HS-27A (cell line): ENCODE measurements around the gene EFEMP1.
"Not testable (repeated sequence)": the region's sequence is repeated elsewhere in the genome, so short reads cannot be mapped to it uniquely, and the experiment has no call there.

Experiments used
- DNase-seq: peaks from one replicate; pipeline ENCODE4 v3.0.0-alpha.2; 2012; ENCODE audit warnings: low read depth, missing footprints

EFEMP1 gene

DNA sequence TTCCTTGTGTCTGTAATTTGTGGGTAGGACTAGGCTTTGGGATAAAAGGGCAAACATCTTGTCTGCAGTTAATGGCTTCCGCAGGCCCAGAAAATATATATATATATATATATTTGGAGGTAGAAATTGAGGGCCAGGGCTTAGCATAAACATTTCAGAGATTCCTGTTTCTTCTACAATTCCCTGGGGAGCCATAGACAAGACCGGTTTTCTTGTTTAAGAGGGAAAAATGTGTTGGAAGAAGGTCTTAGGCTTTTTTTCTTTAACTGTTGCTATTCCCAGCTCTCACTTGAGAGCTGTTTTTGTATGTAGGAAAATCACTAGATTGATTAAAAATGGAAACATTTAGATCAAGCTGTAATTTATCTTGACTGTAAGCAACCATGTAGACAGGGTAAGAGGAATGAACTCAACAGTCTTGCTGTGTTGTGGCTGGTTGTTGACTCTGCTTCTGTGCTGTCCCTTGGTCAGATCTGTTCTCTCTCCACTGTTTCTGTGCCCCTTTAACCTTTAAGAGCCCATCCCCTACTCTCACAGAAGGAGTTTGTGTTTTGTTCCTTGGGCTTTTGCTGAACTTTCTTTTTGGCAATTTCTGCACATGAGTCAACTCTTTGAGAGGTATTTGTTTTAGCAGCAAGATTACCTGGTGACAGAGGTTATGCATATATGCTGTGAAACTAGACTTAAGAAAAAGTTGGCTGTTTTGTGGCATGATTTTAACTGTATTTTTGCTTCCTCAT is 58.3 kb downstream of the EFEMP1 start:
- DNase-seq, result no peak

DNA sequence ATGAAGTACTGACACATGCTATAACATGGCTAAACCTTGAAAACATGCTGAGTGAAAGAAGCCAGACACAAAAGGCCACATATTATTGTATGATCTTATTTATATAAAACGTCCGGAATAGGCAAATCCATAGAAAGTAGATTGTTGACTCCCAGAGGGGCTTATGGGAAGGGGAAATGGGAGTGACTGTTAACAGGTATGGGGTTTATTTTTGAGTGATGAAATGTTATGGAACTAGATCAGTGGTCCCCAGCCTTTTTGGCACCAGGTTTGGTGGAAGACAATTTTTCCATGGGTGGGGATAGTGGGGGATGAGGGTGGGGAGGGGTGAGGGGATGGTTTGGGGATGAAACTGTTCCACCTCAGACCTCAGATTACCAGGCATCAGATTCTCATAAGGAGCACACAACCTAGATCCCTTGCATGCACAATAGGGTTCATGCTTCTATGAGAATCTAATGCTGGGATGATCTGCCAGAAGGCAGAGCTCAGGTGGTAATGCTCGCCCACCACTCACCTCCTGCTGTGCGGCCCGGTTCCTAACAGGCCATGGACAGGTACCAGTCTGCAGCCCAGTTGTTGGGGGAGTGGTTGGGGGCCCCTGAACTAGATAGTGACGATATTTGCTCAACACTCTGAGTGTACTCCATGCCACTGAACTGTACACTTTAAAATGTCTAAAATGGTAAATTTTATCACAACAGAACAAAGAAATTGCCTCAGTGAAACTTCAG is 59.1 kb downstream of the EFEMP1 start:
- DNase-seq, result no peak

DNA sequence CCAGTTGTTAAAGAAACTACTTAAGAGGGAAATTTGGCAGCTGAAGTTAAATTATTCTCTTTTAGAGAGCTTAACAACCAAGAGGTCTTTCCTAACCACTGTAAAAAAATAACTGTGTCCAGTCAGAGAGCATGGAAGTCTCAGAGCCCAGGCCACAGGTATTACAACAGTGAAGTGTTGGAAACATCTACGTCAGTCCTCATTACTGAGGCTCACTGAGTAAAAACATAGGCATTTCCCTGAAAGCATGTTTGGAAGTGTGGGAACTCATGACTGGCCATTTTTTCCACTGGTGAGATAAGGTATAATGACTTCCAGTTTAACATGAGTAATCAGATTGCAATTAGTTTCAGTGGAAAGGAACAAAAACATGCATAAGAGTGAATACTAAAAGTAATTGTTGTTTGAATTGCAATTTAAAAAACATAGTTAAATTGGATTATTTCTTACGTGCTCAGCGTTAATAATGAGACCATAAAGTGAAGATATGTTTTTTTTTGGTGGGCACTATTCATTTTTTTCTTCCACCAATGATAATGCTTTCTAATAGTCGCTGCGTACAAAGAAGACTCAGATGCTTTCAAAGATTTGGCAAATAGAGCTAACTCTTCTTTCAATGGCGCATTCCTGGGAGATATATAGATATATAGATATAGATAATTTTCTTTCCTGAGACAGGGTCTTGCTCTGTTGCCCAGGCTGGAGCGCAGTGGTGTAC is 60.8 kb downstream of the EFEMP1 start:
- peak; percentile 93 for DNase-seq

DNA sequence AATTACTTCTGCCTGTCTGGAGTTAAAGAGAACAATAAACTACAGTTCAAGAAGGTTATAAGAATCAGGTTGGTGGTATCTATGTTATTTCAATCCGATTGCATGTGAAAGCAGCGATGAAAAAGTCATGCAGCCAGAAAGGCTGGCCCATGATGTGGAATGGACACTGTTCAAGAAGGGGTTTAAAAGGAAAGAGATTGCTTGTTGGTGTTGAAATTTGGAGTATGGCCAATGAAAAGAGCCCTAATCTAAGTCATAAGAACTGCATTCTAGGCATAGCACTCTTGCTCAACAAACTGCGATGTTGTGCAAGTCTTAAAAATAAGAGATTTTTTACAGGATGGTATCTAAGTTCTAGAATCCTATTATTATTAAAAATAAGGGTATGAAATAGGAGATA is 61.3 kb downstream of the EFEMP1 start:
- DNase-seq, result peak; percentile 82

DNA sequence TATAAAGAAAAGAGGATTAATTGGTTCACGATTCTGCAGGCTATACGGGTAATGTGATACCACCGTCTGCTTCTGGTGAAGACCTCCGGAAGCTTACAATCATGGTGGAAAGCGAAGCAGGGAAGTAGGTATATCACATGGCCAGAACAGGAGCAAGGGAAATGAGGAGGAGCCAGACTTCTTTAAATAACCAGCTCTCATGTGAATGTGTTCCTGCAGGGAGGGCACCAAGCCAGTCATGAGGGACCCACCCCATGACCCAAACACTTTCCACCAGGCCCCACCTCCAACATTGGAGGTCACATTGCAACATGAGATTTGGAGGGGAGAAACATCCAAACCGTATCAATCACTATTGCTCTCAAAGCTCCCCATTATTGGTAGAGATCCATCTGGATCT is 61.8 kb downstream of the EFEMP1 start:
- DNase-seq, result no peak

DNA sequence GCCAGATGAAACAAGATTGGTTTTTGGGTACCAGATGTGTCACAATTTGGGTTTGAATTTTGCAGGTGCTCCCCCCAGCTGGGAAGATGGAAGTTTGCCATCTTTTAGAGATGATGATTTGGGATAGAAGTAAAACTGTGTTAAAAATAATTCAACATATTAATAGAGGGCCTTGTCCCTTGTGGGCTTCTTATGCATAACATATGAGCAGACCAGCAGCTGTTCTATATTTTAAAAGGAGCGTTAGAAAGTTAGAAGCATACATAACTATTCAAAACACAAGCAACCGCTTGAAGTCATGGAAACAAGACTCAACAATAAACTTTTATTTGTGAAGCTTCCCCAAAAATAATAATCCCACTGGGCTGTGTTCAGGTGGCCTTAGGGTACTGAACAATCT is 62.8 kb downstream of the EFEMP1 start:
- no peak for DNase-seq

DNA sequence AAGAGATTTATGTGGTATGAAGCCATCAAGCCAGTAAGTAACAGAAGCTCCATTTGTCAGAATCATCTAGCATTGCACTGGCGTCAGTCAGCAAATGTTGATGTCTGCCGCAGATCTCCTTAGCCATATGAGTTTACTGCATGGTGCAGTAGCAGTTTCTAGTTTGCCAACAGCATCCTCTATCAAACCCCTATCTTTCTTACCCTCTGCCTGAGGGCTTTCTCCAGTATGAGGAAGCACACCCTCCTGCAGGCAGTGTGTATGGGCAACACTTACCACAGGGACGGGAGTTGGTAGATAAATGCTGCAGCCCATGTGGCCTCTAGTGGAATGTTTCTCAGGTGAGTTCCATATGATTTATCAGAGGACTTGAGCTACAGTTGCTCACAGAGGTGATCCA is 63.7 kb downstream of the EFEMP1 start:
- no peak for DNase-seq

DNA sequence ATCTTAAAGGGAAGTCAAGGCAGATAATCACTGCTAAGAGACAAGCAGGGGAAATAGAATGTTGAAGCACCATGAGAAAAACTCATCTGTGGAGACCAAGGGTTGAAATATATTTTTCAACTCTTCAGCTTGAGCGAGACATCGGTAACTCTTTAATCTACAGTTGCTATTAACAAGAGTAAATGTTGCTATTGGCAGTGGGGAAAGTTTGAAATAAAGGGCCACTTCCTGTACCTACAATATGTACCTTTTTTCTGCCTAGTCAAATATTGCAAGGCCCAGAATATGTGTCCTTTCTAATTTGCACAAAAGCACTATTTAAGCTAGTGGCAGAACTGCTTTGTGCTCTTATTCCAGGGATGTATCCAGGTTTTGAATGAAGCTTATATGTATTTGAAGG is 65.8 kb downstream of the EFEMP1 start:
- DNase-seq, result no peak

DNA sequence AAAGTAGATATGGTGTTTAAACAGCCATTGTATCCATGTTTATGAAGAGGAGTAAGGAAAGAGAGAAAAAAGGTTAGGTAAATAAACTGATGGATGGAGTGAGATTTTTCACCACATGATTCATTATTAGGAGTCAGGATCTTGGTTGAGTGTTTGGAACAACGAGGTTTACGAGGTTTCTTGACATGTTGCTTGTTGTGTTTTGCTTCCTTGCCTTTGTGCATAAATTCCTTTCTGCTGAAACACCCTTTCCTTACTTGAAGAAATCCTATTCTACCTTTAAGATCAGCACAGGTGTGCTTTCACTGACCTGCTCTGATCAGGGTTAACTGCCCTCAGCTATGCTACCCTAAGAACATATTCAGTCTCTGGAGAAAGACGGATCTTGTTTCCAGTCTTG is 66.6 kb downstream of the EFEMP1 start:
- no peak for DNase-seq

DNA sequence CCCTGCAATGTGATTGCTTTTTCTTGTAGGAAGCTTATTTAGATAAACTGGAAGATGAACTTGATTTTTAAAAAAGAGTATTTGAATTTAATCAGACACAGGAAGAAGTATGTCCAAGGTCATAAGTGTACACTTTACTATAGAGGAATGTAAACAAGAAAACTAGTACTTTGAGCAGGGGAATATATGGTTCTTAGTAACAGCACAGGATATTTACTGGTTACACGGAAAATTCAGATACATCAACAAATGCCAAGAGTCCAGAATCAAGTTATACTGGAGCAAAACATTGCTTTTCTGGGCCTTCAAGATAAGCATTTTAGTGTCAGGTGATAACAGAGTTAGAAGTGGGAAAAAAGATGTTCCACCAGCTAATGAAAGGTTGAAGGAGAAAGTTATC is 75.5 kb downstream of the EFEMP1 start:
- no peak for DNase-seq

DNA sequence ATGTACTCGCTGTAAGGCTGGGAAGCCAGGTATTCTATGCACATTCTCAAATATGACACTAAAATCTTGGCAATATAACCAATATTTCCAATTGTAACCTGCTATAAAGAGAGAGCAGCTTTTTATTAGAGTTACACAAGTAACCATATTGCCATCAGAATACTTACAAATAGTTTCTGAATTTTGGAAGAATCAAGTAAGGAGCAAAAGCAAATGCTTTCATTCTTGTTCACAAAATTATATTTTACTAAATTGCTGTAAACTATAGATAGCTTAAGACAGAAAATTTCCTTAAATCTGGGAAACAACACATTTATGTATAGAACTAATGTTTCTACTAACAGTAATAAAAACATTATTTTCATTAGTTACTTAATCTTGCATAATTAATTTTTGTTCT is 77.2 kb downstream of the EFEMP1 start:
- no peak for DNase-seq

DNA sequence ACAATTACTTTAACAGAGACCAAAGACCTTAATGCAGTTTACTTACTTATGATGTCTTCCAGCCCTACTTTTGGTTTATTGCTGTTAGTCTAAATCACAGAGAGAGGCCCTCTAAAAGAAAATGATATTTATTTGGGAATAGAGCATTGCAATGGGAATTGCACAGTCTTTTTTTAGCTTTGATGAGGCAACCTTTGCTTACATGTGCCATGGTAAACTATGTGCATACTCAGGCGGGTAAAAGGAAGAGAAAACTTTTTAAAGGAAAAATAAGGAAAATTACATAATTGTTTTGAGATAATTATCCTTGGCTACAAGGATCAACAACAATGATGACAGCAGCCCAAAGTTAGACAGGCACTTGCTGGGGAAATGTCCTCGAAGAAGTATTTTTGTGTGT is 78.6 kb downstream of the EFEMP1 start:
- DNase-seq, result no peak

DNA sequence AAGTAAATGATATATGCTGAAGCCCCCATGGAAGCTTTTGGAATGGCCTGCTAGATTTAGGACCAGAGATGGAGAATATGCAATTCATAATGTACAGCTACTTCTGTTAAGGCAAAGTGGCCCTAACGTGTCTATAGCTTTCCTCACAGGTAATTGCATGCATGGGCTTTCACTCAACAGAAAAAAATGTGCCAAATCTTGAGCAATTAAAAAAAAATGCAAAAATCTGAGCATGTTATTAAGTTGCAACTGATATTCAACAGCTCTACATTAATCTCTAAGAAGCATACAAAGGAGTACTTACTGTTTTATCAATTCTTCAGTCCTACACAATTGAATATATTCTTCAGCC is 79.6 kb downstream of the EFEMP1 start:
- no peak for DNase-seq

DNA sequence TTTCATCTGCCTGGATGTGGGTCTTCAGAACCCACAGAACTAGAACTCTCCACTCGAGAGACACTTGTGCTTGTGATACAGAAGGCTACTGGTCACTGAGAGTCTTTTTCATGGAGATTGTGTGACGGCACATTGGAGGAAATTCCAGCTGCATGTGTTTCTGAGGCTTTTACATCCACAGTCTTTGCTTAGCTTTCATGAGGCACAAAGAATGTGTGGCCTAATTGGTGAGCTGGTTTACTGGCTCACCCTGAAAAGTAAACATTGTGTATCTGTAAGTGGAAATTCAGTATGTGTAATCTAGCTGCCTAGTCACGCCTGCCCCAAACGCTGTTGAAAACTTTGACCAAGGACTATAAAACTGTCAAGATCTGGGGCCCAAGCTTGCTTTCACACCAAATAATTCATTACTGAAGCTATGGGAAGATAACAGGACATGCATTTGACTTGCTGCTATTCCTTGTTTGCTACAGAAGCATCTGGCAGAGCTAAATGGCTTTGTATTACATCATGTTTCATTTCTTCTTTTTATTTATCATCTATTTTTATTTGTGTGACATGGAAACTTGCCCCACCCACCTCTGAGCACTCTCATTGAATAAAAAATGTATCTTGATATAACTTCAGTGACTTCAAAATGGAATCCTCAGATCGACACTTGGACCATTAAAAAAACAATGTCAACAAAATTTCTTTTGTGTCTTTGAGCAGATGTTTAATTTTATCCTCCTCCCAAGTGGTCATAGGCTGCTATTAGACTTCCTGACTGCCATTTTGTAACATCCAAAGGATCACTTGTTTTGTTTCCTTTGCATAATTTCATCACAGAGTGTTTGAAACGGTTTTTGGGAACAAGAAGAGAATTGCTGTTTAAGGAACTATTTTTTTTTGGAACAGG is 80.2 kb downstream of the EFEMP1 start:
- peak; percentile 68 for DNase-seq

DNA sequence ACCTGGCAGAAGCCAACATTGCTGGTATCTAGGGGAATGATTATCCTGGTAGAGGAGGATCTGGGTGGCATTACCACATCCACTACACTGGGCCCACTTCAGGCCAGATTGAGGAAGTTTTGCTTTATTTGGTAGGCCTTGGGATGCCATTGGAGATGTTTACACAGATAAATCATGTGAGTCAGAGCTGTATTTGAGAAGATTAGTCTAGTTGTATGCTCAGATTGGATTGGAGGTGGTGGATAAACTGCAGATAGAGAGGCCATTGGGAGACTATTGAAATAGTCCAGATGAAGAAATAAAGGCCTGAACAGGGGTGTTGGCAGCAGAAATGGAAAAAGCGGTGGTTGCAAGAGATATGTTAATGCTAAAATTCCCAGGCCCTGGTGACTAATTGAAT is 81.5 kb downstream of the EFEMP1 start:
- no peak for DNase-seq

DNA sequence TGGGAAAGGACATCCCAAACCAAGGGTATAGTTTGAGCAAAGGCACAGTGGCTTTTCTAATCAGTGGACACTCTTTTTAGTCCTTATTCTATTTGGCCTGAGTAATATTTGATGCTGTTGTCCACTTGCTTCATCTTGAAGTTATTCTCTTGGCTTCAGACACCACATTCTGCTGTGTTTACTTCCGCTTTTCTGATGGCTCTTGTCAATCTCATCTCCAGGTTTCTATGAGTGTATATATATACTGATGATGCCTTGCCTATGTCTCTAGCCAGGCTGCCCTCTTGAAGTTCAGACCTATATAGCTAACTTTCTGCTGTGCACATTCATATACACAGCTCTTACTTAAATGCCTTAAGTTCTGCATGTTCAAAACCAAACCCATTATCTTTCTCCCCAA is 83.1 kb downstream of the EFEMP1 start:
- no peak for DNase-seq

DNA sequence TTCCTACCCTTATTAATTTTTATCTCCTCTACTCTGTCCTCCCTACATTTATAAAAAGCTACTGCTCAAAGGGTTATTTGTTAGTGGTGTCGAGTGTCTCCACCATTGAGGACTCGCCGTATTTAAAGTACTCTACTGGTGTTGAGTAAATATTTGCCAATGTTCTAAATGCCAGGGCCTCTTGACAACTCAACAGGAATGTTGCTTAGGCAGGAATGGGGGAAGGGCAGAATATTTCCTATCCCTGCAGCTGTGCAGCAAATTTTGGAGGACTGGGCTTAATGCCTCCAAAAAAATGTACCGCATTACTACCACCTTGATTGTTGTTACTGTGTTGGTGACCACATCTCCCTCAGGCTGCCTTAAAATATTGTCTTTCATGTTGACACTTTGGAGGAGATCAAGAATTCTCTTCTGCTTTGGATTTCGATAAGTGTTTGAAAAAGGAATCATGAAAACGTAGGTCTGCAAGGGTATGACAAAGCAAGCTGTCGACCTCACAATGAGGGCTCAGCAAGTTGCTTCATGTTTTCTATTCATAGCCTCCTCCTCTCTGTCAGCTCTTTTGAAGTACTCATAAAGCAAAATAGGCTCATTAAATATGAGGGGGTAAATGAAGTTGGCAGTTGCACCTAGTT is 84.3 kb downstream of the EFEMP1 start:
- no peak for DNase-seq

DNA sequence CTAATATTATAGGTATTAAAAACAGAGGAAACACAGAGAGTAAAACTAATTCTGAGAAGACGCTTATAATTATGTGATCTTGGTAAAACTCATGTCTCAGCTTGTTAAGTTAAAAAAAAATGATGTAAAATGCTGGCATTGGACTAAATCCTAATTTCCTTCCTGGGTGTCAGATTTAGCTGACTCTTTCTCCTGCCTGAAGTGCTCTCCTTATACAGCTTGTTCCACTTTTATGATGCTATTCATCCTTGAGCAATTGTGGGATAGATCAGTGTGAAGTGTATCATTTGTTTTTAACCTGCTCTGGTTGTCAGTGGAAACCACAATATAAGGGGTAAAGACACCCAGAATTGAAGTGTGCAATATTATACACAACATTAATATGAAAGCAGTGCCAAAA is 84.9 kb downstream of the EFEMP1 start:
- DNase-seq, result no peak

DNA sequence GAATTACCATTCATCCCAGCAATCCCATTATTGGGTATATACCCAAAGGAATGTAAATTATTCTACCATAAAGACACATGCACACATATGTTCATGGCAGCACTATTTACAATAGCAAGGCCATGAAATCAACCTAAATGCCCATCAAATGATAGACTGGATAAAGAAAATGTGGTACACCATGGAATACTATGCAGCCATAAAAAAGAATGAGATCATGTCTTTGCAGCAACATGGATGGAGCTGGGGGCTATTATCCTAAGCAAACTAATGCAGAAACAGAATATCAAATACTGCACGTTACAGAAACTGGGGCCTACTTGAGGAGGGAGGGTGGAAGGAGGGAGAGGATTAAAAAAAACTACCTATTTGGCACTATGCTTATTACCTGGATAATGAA is 85.5 kb downstream of the EFEMP1 start:
- DNase-seq, result not testable (repeated sequence)

DNA sequence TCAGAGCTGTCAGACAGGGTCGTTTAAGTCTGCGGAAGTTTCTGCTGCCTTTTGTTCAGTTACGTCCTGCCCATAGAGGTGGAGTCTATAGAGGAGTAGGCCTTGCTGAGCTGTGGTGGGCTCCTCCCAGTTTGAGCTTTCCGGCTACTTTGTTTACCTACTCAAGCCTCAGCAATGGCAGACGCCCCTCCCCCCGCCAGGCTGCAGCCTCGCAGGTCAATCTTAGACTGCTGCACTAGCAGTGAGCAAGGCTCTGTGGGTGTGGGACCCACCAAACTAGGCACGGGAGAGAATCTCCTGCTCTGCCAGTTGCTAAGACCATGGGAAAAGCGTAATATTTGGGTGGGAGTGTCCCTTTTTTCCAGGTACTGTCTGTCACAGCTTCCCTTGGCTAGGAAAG is 86.5 kb downstream of the EFEMP1 start:
- DNase-seq, result no peak

DNA sequence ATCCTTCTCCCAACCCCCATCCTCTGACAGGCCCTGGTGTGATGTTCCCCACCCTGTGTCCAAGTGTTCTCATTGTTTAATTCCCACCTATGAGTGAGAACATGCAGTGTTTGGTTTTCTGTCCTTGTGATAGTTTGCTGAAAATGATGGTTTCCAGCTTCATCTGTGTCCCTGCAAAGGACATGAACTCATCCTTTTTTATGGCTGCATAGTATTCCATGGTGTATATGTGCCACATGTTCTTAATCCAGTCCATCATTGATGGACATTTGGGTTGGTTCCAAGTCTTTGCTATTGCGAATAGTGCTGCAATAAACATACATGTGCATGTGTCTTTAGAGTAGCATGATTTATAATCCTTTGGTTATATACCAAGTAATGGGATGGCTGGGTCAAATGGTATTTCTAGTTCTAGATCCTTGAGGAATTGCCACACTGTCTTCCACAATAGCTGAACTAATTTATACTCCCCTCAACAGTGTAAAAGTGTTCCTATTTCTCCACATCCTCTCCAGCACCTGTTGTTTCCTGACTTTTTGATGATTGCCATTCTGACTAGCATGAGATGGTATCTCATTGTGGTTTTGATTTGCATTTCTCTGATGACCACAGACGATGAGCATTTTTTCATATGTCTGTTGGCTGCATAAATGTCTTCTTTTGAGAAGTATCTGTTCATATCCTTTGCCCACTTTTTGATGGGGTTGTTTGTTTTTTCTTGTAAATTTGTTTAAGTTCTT is 91.7 kb downstream of the EFEMP1 start:
- DNase-seq, result not testable (repeated sequence)
